ENCODE data around the gene MOBP.

The MOBP gene

GRCh38 chr3:39550354-39551051, 83.0 kb downstream of the MOBP start:
- no peak for DNase-seq
